IPS DF 6.9 (cell line): ENCODE results near the gene SLC18B1.

Source experiments
- DNase-seq: peaks from one replicate; pipeline ENCODE4 v3.0.0-alpha.2; 2013; ENCODE audit warnings: low read depth, low spot score
- H3K27ac ChIP-seq: one replicate; pipeline ENCODE4 v1.5.1; 2013; ENCODE audit warnings: low read length, control low read depth
- H3K27me3 ChIP-seq: 2 replicates; pipeline ENCODE4 v1.6.1; 2013; ENCODE audit warnings: mild to moderate bottlenecking, low read length; ENCODE audit not compliant: control insufficient read depth, insufficient read depth
- H3K36me3 ChIP-seq: 2 replicates; pipeline ENCODE4 v1.6.1; 2013; ENCODE audit warnings: low read length; ENCODE audit not compliant: control insufficient read depth, insufficient read depth
- H3K4me1 ChIP-seq: 2 replicates; pipeline ENCODE4 v1.6.1; 2013; ENCODE audit warnings: low read length; ENCODE audit not compliant: control insufficient read depth, insufficient read depth
- H3K4me3 ChIP-seq: 2 replicates; pipeline ENCODE4 v1.5.1; 2013; ENCODE audit warnings: mild to moderate bottlenecking, low read length
- H3K9me3 ChIP-seq: 2 replicates; pipeline ENCODE4 v1.6.1; 2013; ENCODE audit warnings: low read length, inconsistent platforms; ENCODE audit not compliant: control insufficient read depth, insufficient read depth
- WGBS: extraction: QIAGEN DNeasy Blood & Tissue Kit; methylation state at CpG from one replicate; pipeline ENCODE4 v1.1.7; 2013; ENCODE audit warnings: mixed read lengths, missing lambda C conversion rate; ENCODE audit not compliant: insufficient read length, insufficient coverage; 5-methylcytosine and 5-hydroxymethylcytosine counted together

The SLC18B1 gene

GRCh38 chr6:132748446-132748845, 50.0 kb downstream of the SLC18B1 start:
- no peaks in the 10 kb centered on the region for H3K9me3 ChIP-seq
- no peaks in the 10 kb centered on the region for H3K36me3 ChIP-seq
- no peaks in the 10 kb centered on the region for H3K27me3 ChIP-seq
- no CpG with 5 or more reads among the region's 1 CpG for WGBS
- no peaks in the 10 kb centered on the region for H3K4me1 ChIP-seq
- DNase-seq = no peak
- H3K4me3 ChIP-seq = no peak overlapping the region
- no peak overlapping the region for H3K27ac ChIP-seq

- Histone ChIP-seq H3K4me1 (no peaks in the 10 kb centered on the region), H3K4me3 (no peak overlapping the region), H3K9me3 (no peaks in the 10 kb centered on the region), H3K27ac (no peak overlapping the region), H3K36me3 (no peaks in the 10 kb centered on the region), H3K27me3 (no peaks in the 10 kb centered on the region)
- no peak for DNase-seq
- WGBS = no CpG with 5 or more reads among the region's 1 CpG
Observed at GRCh38 chr6:132746048-132746447, 52.4 kb downstream of the SLC18B1 start.

- Histone ChIP-seq H3K36me3 (no peaks in the 10 kb centered on the region), H3K27ac (no peak overlapping the region)
- WGBS = no CpG with 5 or more reads among the region's 4 CpGs
Observed at GRCh38 chr6:132742495-132742894, 55.9 kb downstream of the SLC18B1 start.

GRCh38 chr6:132741281-132741680, 57.2 kb downstream of the SLC18B1 start:
- no peaks in the 10 kb centered on the region for H3K9me3 ChIP-seq
- no peaks in the 10 kb centered on the region for H3K36me3 ChIP-seq
- H3K27ac ChIP-seq = no peak overlapping the region
- no peak overlapping the region for H3K4me3 ChIP-seq
- DNase-seq = no peak
- H3K4me1 ChIP-seq = no peaks in the 10 kb centered on the region
- H3K27me3 ChIP-seq = no peaks in the 10 kb centered on the region
- WGBS = no CpG with 5 or more reads among the region's 1 CpG

More at GRCh38 chr6:132742495-132742894, 55.9 kb downstream of the SLC18B1 start:
- no peak for DNase-seq
- H3K4me3 ChIP-seq = no peak overlapping the region
- no peaks in the 10 kb centered on the region for H3K9me3 ChIP-seq
- no peaks in the 10 kb centered on the region for H3K4me1 ChIP-seq
- no peaks in the 10 kb centered on the region for H3K27me3 ChIP-seq

- no peak for DNase-seq
- Histone ChIP-seq H3K27me3 (no peaks in the 10 kb centered on the region), H3K4me1 (no peaks in the 10 kb centered on the region)
Observed at GRCh38 chr6:132736239-132736638, 62.2 kb downstream of the SLC18B1 start.

DNA sequence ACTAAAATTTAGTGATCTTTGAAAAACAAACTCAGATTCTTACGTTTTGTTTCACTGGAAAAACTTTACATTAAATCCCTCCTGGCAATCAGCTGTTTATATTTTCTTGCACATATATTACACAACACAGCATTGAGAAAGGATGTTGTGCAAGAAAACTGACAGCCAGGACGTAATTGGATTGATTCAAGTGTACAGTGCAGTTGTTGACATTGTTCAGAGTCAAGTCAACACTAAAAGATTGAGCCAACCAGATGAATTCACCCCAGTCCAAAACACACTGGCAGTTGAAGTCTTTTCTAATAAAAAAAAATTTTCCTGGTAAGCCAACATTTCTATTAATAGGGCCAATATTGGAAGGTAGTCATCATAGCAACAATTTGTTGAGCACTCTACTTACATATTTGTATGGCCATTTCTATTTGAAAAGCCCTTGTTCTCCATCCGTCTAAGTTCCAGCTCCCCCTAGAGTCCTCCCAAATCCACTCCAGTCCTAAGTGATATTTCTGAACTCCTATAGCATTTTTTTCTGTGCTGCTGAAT, 63.7 kb downstream of the SLC18B1 start:
- Histone ChIP-seq H3K27ac (no peak overlapping the region), H3K36me3 (no peaks in the 10 kb centered on the region), H3K4me1 (no peaks in the 10 kb centered on the region), H3K27me3 (no peaks in the 10 kb centered on the region), H3K9me3 (no peaks in the 10 kb centered on the region), H3K4me3 (no peak overlapping the region)
- no CpG with 5 or more reads among the region's 3 CpGs for WGBS
- DNase-seq = no peak

More at GRCh38 chr6:132736239-132736638, 62.2 kb downstream of the SLC18B1 start:
- Histone ChIP-seq H3K27ac (no peak overlapping the region), H3K4me3 (no peak overlapping the region), H3K9me3 (no peaks in the 10 kb centered on the region), H3K36me3 (no peaks in the 10 kb centered on the region)
- WGBS = no CpG with 5 or more reads among the region's 1 CpG

DNA sequence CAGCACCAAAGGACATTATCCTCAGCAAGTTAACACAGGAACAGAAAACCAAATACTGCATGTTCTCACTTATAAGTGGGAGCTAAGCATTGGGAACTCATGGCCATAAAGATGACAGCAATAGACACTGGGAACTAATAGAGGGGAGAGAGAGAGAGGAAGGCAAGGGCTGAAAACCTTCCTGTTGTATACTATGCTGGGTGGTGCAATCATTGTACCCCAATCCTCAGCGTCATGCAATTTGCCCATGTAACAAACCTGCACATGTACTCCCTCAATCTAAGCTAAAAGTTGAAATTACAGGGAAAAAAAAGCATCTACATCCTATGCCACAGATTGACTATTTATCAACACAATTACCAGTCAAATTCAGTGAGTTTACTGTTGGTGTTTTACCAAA, 64.6 kb downstream of the SLC18B1 start:
- H3K4me1 ChIP-seq = no peaks in the 10 kb centered on the region
- no peak overlapping the region for H3K4me3 ChIP-seq
- no peaks in the 10 kb centered on the region for H3K27me3 ChIP-seq
- H3K9me3 ChIP-seq = no peaks in the 10 kb centered on the region
- DNase-seq = no peak
- H3K36me3 ChIP-seq = no peaks in the 10 kb centered on the region
- no peak overlapping the region for H3K27ac ChIP-seq
- WGBS = no CpG with 5 or more reads among the region's 1 CpG

GRCh38 chr6:132733283-132733682, 65.2 kb downstream of the SLC18B1 start:
- Histone ChIP-seq H3K27ac (no peak overlapping the region), H3K27me3 (no peaks in the 10 kb centered on the region), H3K4me3 (no peak overlapping the region), H3K36me3 (no peaks in the 10 kb centered on the region), H3K4me1 (no peaks in the 10 kb centered on the region), H3K9me3 (no peaks in the 10 kb centered on the region)
- DNase-seq = no peak
- WGBS = no CpG with 5 or more reads among the region's 2 CpGs

GRCh38 chr6:132731086-132731485, 67.4 kb downstream of the SLC18B1 start:
- H3K27me3 ChIP-seq = no peaks in the 10 kb centered on the region
- H3K36me3 ChIP-seq = no peaks in the 10 kb centered on the region
- H3K4me1 ChIP-seq = no peaks in the 10 kb centered on the region
- no peak for DNase-seq
- no peaks in the 10 kb centered on the region for H3K9me3 ChIP-seq
- WGBS = no CpG with 5 or more reads among the region's 2 CpGs
- H3K4me3 ChIP-seq = no peak overlapping the region
- no peak overlapping the region for H3K27ac ChIP-seq

GRCh38 chr6:132730560-132730959, 67.9 kb downstream of the SLC18B1 start:
- H3K4me1 ChIP-seq = no peaks in the 10 kb centered on the region
- DNase-seq = no peak
- H3K27ac ChIP-seq = no peak overlapping the region
- no peaks in the 10 kb centered on the region for H3K27me3 ChIP-seq
- WGBS = no CpG with 5 or more reads among the region's 3 CpGs
- H3K36me3 ChIP-seq = no peaks in the 10 kb centered on the region
- H3K9me3 ChIP-seq = no peaks in the 10 kb centered on the region
- no peak overlapping the region for H3K4me3 ChIP-seq

- H3K27ac ChIP-seq = no peak overlapping the region
- no peak overlapping the region for H3K4me3 ChIP-seq
- no CpG with 5 or more reads among the region's 4 CpGs for WGBS
- peak; percentile 11 for DNase-seq
- no peaks in the 10 kb centered on the region for H3K27me3 ChIP-seq
- H3K9me3 ChIP-seq = no peaks in the 10 kb centered on the region
- no peaks in the 10 kb centered on the region for H3K4me1 ChIP-seq
- H3K36me3 ChIP-seq = no peaks in the 10 kb centered on the region
Observed at GRCh38 chr6:132728616-132729015, 69.8 kb downstream of the SLC18B1 start.
